H9 (cell line): ENCODE data around the gene PHAX. TPM values are rescaled to one million over a fixed set of nuclear protein-coding genes. Genes with fewer than 3 reads are reported as not detected.

Experiments used
- DNase-seq: peaks from one replicate; pipeline ENCODE4 v3.0.0-alpha.2; 2017
- H2AFZ ChIP-seq: one replicate; pipeline ENCODE4 v1.6.1; 2013; ENCODE audit warnings: mild to moderate bottlenecking, low read length, control low read depth, moderate library complexity
- H2AK5ac ChIP-seq: 2 replicates; pipeline ENCODE4 v1.6.1; 2013; ENCODE audit warnings: low read length, control low read depth, mixed read lengths; ENCODE audit not compliant: insufficient read length
- H2BK120ac ChIP-seq: one replicate; pipeline ENCODE4 v1.6.1; 2013; ENCODE audit warnings: low read depth, mild to moderate bottlenecking, low read length, control low read depth, inconsistent platforms; ENCODE audit not compliant: poor library complexity, severe bottlenecking
- H2BK12ac ChIP-seq: 2 replicates; pipeline ENCODE4 v1.6.1; 2013; ENCODE audit warnings: low read length, control low read depth, mixed read lengths, low read depth; ENCODE audit not compliant: insufficient read length
- H2BK15ac ChIP-seq: 2 replicates; pipeline ENCODE4 v1.6.1; 2013; ENCODE audit warnings: low read depth, low read length, control low read depth
- H2BK20ac ChIP-seq: one replicate; pipeline ENCODE4 v1.6.1; 2013; ENCODE audit warnings: low read depth, mild to moderate bottlenecking, low read length, control low read depth, inconsistent platforms; ENCODE audit not compliant: poor library complexity, severe bottlenecking
- H2BK5ac ChIP-seq: 2 replicates; pipeline ENCODE4 v1.6.1; 2013; ENCODE audit warnings: low read length, control low read depth, mixed read lengths; ENCODE audit not compliant: insufficient read length
- H3K14ac ChIP-seq: 2 replicates; pipeline ENCODE4 v1.6.1; 2013; ENCODE audit warnings: low read length, control low read depth; ENCODE audit not compliant: insufficient read depth
- H3K18ac ChIP-seq: 2 replicates; pipeline ENCODE4 v1.6.1; 2013; ENCODE audit warnings: low read depth, mild to moderate bottlenecking, mixed read lengths, low read length, control low read depth; ENCODE audit not compliant: insufficient read length
- H3K23ac ChIP-seq: 2 replicates; pipeline ENCODE4 v1.6.1; 2013; ENCODE audit warnings: low read length, control low read depth, mixed read lengths, low read depth; ENCODE audit not compliant: insufficient read length
- H3K23me2 ChIP-seq: 2 replicates; pipeline ENCODE4 v1.6.1; 2013; ENCODE audit warnings: low read depth, mild to moderate bottlenecking, mixed read lengths, low read length, control low read depth; ENCODE audit not compliant: insufficient read length, poor library complexity, severe bottlenecking
- H3K27ac ChIP-seq: 2 replicates; pipeline ENCODE4 v1.5.1; 2013; ENCODE audit warnings: low read length, control low read depth, mixed read lengths, low read depth; ENCODE audit not compliant: insufficient read length
- H3K27me3 ChIP-seq: 2 replicates; pipeline ENCODE4 v1.6.1; 2013; ENCODE audit warnings: low read length, control low read depth, inconsistent platforms; ENCODE audit not compliant: insufficient read depth
- H3K4ac ChIP-seq: 2 replicates; pipeline ENCODE4 v1.6.1; 2013; ENCODE audit warnings: low read depth, mild to moderate bottlenecking, control low read depth, inconsistent platforms, low read length, moderate library complexity
- H3K4me1 ChIP-seq: 2 replicates; pipeline ENCODE4 v1.6.1; 2013; ENCODE audit warnings: low read length, control low read depth, inconsistent platforms; ENCODE audit not compliant: insufficient read depth
- H3K4me2 ChIP-seq: 2 replicates; pipeline ENCODE4 v1.6.1; 2013; ENCODE audit warnings: low read length, control low read depth, mixed read lengths; ENCODE audit not compliant: insufficient read length, insufficient read depth
- H3K56ac ChIP-seq: 2 replicates; pipeline ENCODE4 v1.6.1; 2013; ENCODE audit warnings: low read depth, mild to moderate bottlenecking, mixed read lengths, low read length, control low read depth; ENCODE audit not compliant: insufficient read length
- H3K79me1 ChIP-seq: 2 replicates; pipeline ENCODE4 v1.6.1; 2013; ENCODE audit warnings: low read depth, mild to moderate bottlenecking, moderate library complexity, low read length, control low read depth, inconsistent platforms; ENCODE audit not compliant: insufficient read depth, poor library complexity, severe bottlenecking
- H3K79me2 ChIP-seq: 2 replicates; pipeline ENCODE4 v1.6.1; 2013; ENCODE audit warnings: low read length, control low read depth, inconsistent platforms; ENCODE audit not compliant: insufficient read depth
- H3K9ac ChIP-seq: 2 replicates; pipeline ENCODE4 v1.6.1; 2013; ENCODE audit warnings: low read length, control low read depth, mixed read lengths; ENCODE audit not compliant: insufficient read length; ENCODE audit errors: extremely low read depth
- H3K9me3 ChIP-seq: one replicate; pipeline ENCODE4 v1.6.1; 2013; ENCODE audit warnings: low read depth, low read length, inconsistent platforms; ENCODE audit not compliant: control insufficient read depth
- H3T11ph ChIP-seq: one replicate; pipeline ENCODE4 v1.6.1; 2013; ENCODE audit warnings: mild to moderate bottlenecking, low read length, control low read depth, inconsistent platforms
- H4K20me1 ChIP-seq: one replicate; pipeline ENCODE4 v1.6.1; 2013; ENCODE audit not compliant: control insufficient read depth, insufficient read length, insufficient read depth
- H4K5ac ChIP-seq: 2 replicates; pipeline ENCODE4 v1.6.1; 2013; ENCODE audit warnings: low read depth, mild to moderate bottlenecking, mixed read lengths, low read length, control low read depth; ENCODE audit not compliant: insufficient read length
- H4K8ac ChIP-seq: replicated peaks from 2 replicates; pipeline ENCODE4 v1.6.1; 2013; ENCODE audit warnings: low read length, control low read depth, mixed read lengths, low read depth; ENCODE audit not compliant: insufficient read length
- H4K91ac ChIP-seq: 2 replicates; pipeline ENCODE4 v1.6.1; 2013; ENCODE audit warnings: low read depth, mild to moderate bottlenecking, moderate library complexity, mixed read lengths, low read length, control low read depth; ENCODE audit not compliant: insufficient read length
- H3K27ac Mint-ChIP-seq, 3 experiments: 2 replicates in 2 of 3; 3 replicates in 1 of 3; pipeline ENCODE4 v1.8.0; 2020 to 2021; ENCODE audit warnings: mixed read lengths in 3 of 3, mild to moderate bottlenecking in 1 of 3, moderate library complexity in 1 of 3
- H3K27me3 Mint-ChIP-seq: 2 replicates; pipeline ENCODE4 v1.8.0; 2021; ENCODE audit warnings: low read depth, mild to moderate bottlenecking, moderate library complexity, mixed read lengths
- H3K36me3 Mint-ChIP-seq, 3 experiments: 2 replicates in 2 of 3; 3 replicates in 1 of 3; pipeline ENCODE4 v1.8.0; 2020 to 2021; ENCODE audit warnings: low read depth in 3 of 3, mixed read lengths in 3 of 3; ENCODE audit not compliant: insufficient read depth in 1 of 3
- H3K4me1 Mint-ChIP-seq, 2 experiments: 2 replicates each; pipeline ENCODE4 v1.8.0; 2020; ENCODE audit warnings: mixed read lengths in 2 of 2
- H3K4me3 Mint-ChIP-seq, 2 experiments: 2 replicates in 1 of 2; 3 replicates in 1 of 2; pipeline ENCODE4 v1.8.0; 2020 to 2021; ENCODE audit warnings: mild to moderate bottlenecking in 2 of 2, mixed read lengths in 2 of 2, moderate library complexity in 1 of 2
- H3K9me3 Mint-ChIP-seq, 2 experiments: 2 replicates in 1 of 2; 3 replicates in 1 of 2; pipeline ENCODE4 v1.8.0; 2020; ENCODE audit warnings: mild to moderate bottlenecking in 2 of 2, mixed read lengths in 2 of 2, moderate library complexity in 1 of 2
- CTCF ChIP-seq: fragments of 200-600 bp; sonication (generic); conservative IDR thresholded peaks from 3 replicates; pipeline ENCODE4 v1.8.0; 2021; ENCODE audit warnings: antibody characterized with exemption, mild to moderate bottlenecking
- WGBS: extraction: QIAGEN DNeasy Blood & Tissue Kit; methylation state at CpG from one replicate; pipeline ENCODE4 v1.1.7; 2013; ENCODE audit warnings: missing lambda C conversion rate, low lambda C conversion rate, mixed read lengths; ENCODE audit not compliant: insufficient read length; ENCODE audit errors: extremely low coverage; 5-methylcytosine and 5-hydroxymethylcytosine counted together
- total RNA-seq: library from RNA; stranded (reverse); gene quantifications from 2 replicates; pipeline ENCODE4 v1.2.1, GENCODE V29; 2021

Gene PHAX
- total RNA-seq, 1 experiment from 2014 or later, result 65.6 TPM

DNA sequence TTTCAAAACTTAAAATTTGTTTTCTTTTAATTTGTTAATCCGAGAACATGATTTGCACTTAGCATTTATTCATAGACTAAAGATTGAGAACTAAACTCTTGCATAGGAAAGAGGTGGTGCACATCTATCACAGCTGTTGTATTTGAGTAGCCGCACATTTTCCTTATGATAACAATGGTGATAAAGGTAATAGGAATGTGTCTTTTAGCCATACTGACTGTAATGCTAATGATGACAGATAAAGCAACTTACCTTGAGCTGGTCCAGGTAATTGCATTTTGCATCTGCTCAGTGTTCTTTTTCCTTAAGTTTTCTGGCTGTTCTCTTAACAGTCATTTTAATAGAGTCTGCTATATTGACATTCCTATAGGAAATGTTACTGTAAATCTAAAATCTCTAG lies 19.0 kb downstream of the PHAX start:
- H2BK20ac ChIP-seq, result no peak overlapping the region
- H2AFZ ChIP-seq, result no peak overlapping the region
- H3K4me1 ChIP-seq, result no peaks in the 10 kb centered on the region
- no peak overlapping the region for H3K9ac ChIP-seq
- Mint-ChIP-seq H3K9me3 (no peaks in the 10 kb centered on the region), H3K27me3 (no peaks in the 10 kb centered on the region), H3K36me3 (peaks cover 18 to 73% (median 45%) of the 10 kb centered on the region in 3 experiments; a peak in 6 of 7 replicates), H3K4me1 (no peaks in the 10 kb centered on the region; a peak in 1 of 4 replicates), H3K27ac (no peak overlapping the region), H3K4me3 (no peak overlapping the region)
- H4K91ac ChIP-seq, result no peak overlapping the region
- no peak overlapping the region for H3T11ph ChIP-seq
- H2BK120ac ChIP-seq, result no peak overlapping the region
- H2BK12ac ChIP-seq, result no peak overlapping the region
- H3K23ac ChIP-seq, result no peak overlapping the region
- H3K79me1 ChIP-seq, result peaks cover 3% of the 10 kb centered on the region
- no CpG with 5 or more reads among the region's 2 CpGs for WGBS
- no peak overlapping the region for H3K18ac ChIP-seq
- H3K4me2 ChIP-seq, result no peak overlapping the region
- no peaks in the 10 kb centered on the region; the same call in 1 of the 2 replicates for H3K79me2 ChIP-seq
- H3K27ac ChIP-seq, result no peak overlapping the region
- no peak overlapping the region for H3K56ac ChIP-seq
- no peak overlapping the region for H2BK5ac ChIP-seq
- no peak overlapping the region for H3K14ac ChIP-seq
- DNase-seq, result no peak
- no peak for TF ChIP-seq CTCF
- no peak overlapping the region for H2BK15ac ChIP-seq
- H3K27me3 ChIP-seq, result no peaks in the 10 kb centered on the region
- no peak overlapping the region for H2AK5ac ChIP-seq
- H4K5ac ChIP-seq, result no peak overlapping the region
- no peaks in the 10 kb centered on the region for H3K9me3 ChIP-seq
- no peak overlapping the region for H4K8ac ChIP-seq
- no peaks in the 10 kb centered on the region for H4K20me1 ChIP-seq
- no peaks in the 10 kb centered on the region for H3K23me2 ChIP-seq
- H3K4ac ChIP-seq, result no peak overlapping the region
